ENCODE results near the gene ADGRD2. TPM values are rescaled to one million over a fixed set of nuclear protein-coding genes. Genes with fewer than 3 reads are reported as not detected.

The ADGRD2 gene
- total RNA-seq, 1 donor from 2014 or later, result not detected

GRCh38 chr9:124457887-124458431 lies 7.7 kb downstream of the ADGRD2 start:
- no peak for DNase-seq

DNA sequence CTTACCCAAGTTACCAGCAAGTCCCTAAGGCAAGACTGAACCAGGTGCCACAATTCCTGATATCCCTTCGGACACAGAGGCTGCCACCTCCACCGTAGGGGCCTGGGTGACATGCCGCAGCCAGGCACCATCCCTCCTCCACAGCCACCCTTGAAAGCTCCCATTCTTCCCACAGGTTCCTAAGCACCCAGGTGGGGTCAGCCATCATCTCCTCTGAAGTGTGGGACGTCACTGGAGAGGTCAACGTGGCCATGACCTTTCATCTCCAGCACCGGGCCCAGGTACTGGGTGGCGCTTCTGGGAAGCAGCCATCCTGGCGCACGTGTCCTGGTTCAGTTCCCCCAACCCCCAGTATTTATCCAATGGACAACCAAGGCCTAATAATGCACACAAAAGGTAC lies 8.2 kb downstream of the ADGRD2 start:
- DNase-seq, result no peak

- no peak for DNase-seq
Observed at GRCh38 chr9:124462739-124463138, 12.5 kb downstream of the ADGRD2 start.

DNA sequence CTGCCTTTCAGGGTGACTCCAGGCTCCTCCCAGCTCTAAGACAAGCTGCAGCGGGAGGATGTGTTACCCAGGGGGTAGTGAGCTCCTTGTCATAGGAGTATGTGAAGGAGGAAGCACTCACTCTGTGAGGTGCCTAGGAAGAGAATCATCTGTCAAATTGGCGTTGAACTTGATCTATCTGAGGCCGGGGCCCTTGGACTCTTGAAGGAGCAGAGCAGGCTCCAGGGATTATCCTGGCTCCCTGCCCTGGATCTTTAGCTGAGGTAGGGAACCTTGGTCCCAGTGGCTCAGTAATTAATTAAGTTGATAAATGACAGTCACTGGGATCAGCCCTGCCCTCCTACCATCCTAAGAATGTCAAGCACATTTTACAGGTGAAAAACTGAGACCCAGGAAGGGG lies 15.5 kb downstream of the ADGRD2 start:
- no peak for DNase-seq

DNA sequence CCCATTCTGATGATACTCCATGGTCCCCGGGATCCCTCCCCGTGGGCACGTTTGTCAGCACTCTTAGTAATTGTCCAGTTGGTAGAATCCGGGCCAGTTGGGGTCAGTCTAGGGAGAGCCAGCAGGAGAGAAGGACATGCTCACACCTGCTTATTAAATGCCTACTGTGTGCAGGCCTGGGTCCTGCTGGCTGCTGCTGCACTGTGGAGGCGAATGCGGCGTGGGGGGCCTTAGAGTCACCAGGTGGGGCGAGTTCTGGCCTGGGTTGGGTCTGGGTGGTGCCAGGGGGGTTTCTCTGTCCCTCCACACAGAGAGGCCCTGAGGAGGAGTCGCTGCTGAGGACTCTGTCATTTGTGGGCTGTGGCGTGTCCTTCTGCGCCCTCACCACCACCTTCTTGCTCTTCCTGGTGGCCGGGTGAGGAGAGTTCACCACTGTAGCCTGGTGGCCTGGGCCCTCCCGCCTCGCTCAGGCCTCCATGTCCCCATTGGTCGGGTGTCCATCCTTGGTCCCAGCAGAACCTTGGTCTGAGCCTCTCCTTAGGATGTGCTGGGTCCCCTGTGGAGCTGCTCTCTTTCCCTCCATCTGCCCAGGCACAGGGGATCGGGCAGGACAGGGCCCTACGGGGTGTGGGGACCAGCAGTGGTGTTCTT lies 17.3 kb downstream of the ADGRD2 start:
- no peak for DNase-seq

DNA sequence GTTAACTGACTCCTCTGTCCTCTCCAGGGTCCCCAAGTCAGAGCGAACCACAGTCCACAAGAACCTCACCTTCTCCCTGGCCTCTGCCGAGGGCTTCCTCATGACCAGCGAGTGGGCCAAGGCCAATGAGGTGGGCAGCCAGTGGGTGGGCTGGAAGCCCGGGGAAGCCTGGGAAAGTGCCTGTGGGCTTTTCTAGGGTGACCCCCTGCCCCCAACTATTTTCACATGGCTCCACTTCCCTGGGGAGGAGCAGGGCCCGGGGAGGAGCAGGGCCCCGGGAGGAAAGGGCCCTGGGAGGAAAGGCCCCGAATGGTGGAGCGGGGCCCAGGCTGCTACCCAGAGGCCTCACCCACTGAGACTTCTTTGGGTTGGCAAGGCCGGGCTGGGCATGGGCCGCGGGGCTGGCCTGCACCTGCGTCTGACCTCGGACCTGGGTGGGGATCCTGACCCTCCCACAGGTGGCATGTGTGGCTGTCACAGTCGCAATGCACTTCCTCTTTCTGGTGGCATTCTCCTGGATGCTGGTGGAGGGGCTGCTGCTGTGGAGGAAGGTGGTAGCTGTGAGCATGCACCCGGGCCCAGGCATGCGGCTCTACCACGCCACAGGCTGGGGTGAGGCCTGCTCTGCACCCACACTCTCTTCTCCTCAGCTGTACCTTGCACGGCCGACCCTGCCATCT lies 17.9 kb downstream of the ADGRD2 start:
- no peak for DNase-seq

- no peak for DNase-seq
Observed at GRCh38 chr9:124469011-124469832, 19.0 kb downstream of the ADGRD2 start.

DNA sequence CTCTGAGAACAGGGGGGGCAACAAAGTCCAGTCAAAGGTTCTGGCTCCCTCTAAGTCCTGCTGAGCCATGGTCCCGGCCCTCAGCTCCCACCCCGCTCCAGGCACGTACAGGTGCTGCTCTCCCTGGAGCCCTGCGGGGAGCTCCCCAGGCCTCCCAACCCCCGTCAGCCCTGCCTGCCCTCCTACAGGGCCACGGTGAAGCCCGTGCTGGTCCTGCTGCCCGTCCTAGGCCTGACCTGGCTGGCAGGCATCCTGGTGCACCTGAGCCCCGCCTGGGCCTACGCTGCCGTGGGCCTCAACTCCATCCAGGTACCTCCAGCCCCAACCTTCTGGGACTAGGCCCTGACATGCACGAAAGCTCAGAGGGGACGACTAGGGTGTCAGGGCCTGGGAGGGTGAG lies 20.1 kb downstream of the ADGRD2 start:
- DNase-seq, result no peak

DNA sequence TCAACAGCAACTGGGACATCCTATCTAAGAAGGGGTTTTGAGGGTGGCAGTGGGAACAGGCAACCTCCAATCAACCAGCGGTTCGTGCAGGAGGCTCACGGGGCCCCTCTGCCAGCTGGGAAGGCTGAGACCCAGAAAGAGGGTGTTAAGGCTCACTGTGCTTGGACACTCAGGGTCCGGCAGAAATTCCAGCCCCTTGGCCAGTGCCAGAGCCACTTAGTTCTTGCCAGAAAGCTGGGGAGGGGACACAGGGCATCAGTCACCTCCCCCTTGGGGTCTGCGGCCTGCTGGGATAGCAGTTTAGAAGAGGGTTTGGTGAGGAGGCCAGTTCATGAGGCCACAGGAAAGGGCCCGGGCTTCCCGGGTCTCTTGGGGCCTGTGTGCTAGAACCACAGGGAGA lies 20.5 kb downstream of the ADGRD2 start:
- DNase-seq, result no peak

DNA sequence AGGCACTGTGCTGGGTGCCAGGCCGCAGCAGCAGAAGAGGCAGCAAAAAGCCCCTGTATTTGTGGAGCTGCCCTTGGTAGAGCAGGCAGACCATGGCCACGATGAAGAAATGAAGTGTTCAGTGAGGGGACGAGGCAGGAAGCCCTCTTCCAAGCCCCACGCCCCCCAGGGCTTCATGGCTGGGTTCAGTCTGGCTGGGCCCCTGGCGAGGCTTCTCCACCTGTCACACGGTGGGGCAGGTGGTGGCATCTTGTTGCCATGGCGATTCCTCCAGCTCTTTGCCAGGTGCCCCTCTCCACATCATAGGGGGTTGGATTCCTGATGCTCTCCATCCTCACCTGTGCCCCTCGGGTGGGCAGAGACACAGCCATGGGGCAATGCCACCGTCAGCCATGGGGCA lies 21.5 kb downstream of the ADGRD2 start:
- DNase-seq, result no peak

DNA sequence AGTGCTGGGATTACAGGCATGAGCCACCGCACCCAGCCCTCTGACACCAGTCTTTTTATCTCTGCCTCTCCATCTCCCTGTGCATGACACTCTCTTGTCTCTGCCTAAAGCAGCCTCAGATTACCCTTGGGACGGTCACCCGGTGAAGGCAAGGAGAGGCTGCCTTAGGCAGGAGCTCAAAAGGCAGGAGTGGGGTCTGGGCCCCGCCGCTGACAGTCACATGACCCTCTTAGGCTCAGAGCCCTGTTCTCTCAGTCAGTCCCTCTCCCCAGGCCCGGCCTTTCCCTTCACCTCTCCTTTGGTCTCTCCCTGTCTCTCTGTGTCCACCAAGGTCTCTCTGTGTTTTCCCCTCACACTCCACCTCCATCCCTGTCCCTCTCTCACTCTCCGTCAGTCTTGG lies 22.5 kb downstream of the ADGRD2 start:
- DNase-seq, result no peak

DNA sequence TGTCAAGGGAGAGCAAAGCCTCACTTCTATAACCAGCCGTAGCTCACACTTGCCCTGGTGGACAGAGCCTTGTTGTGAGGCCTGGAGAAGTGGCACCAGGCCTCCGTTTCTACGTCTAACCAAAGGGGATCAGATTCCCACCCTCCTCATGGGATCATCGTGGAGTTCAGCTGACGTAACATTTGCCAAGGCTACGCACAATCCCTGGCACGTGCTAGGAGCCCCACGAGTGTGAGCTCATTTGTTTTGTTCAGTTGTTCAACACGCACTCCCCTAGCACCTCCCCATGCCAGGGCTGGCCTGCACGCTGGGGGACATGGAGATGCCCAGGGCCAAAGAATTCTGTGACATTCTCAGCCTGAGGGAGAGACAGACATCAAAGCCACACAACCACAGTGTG lies 23.1 kb downstream of the ADGRD2 start:
- no peak for DNase-seq

GRCh38 chr9:124474151-124474550 lies 23.9 kb downstream of the ADGRD2 start:
- no peak for DNase-seq

GRCh38 chr9:124475158-124475867 lies 25.1 kb downstream of the ADGRD2 start:
- no peak for DNase-seq

DNA sequence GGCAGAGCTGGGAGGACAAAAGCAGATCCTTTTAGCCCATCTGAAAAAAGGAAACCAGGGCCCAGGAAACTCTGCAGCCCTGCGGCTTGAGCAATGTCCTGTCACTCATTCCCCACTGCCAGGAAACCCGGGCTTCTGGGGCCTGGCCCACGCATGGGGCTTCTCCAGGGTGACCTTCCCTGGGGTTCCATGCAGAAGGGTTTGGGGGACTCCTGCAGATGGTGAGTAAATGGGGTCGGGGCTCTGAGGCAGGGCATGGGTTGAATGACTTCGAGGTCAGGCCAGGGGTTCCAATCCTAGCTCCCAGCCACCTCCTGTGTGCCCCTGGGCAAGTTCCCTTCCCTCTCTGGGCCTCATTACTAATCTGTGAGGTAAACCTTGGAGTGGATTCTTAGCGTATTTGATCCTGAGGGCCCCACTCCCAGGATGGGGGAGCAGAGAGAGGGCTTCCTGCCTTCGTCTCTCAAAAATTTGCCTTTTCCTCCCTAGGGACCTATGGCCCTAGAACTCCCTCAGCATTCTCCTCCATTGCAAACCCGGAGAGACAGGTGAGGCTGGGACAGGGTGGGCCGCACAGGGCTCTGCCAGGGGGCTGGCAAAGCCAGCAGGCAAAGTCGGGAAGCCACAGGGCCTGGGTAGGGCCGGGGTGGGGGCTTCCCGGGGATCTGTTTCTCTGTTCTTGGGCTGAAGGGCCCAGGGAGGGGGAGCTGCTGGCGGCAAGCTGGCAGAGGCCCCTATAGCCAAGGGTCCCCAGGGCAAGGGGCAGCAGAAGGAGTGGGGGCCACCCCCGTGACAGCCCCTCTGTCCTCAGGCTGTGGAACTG lies 25.8 kb downstream of the ADGRD2 start:
- no peak for DNase-seq

DNA sequence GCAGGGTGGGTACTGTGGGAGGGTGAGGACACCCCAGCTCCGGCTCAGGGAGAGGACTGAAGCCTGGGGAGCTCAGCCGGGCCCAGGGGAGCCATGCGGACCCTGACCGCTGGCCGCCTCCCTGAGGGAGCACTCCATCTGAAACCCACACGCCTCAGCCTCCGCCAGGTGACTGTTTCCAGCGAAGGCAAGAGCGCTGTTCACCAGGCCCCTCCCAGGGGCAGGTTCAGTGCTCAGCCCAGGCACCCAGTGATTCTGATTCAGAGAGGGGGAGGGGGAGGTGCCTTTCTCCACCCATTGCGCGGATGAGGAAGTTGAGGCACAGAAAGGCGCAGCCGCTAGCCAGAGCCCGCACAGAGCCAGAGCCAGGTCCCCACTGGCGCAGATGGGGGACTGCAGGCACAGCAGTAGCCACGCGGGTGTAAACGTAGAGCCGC lies 27.0 kb downstream of the ADGRD2 start:
- DNase-seq, result no peak

GRCh38 chr9:124477648-124478285 lies 27.5 kb downstream of the ADGRD2 start:
- no peak for DNase-seq

DNA sequence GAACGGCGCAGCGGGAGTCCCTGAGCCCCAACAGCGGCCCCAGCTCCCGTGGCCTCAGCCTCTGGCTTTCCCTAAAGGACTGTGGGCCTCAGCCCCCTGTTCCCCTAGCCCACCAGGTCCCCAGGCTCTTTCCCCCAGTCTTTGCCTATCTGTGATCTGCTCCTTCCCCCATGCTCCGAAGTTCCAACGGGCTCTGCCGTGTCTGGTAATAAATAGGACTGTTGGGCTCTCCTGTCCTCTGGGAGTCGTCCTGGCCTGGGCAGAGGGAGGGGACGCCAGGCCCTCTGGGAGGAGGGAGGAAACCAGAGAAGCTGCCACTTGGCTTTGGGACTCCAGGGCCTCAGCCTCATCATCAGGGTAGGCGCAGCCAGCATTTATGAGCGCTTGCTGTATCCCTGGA lies 28.1 kb downstream of the ADGRD2 start:
- no peak for DNase-seq

DNA sequence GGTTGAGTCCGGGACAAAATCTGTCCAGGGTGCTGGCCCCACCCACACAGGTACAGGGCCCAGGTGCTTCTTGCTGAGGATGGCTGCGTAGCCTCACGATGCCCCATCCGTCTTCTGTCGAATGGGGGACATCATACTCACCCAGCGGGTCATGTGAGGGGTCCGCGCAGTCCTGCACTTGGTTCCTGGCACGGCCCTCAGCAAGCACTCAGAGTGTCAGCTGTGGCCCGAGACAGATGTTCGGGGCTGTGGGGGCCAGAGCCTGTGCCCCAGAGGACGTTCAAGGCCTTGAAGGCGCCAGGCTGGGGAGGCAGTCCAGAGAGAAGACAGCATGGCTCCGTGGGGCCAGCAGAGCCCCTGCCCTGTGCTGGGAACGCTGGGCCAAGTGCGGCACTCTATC lies 29.1 kb downstream of the ADGRD2 start:
- DNase-seq, result no peak

DNA sequence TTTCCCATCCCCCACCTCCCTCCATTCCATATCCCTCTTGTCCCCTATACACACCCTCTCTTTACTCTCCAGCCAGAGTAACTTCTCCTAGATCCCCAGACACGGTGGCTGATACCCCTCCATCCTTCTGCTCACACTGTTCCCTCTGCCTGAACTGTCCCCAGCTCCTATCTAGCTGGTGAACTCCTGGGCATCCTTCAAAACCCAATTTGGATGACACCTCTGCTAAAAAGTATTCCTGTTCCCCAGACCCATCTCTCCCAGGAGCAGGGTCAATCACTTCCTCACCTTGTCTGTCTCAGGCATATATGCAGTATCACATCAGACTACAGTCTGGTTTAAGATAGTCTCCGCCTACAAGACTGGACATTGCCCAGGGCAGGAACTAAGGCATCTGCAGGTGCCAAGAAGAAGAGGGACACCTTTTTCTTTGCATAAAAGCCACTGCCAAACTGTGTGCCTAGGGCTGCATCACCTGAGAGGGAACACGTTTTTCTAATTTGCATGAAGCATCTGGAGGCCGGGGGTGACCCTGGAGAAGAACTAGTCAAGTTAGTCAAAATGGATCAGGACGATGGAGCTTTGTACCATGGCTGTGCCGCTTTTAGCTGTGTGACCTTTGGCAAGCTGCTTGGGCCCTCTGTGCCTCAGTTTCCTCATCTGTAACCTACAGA lies 29.8 kb downstream of the ADGRD2 start:
- DNase-seq, result no peak

GRCh38 chr9:124480621-124480981 lies 30.4 kb downstream of the ADGRD2 start:
- DNase-seq, result peak; percentile 51

All from dermis blood vessel endothelial cell (primary cell).